Nephron progenitor cell (in vitro differentiated cells): ENCODE data around the gene UQCRFS1.

Source experiments
- DNase-seq: peaks from one replicate; pipeline ENCODE4 v3.0.0; 2021
- H3K27ac Mint-ChIP-seq: 2 replicates; pipeline ENCODE4 v1.8.0; 2021; ENCODE audit warnings: mild to moderate bottlenecking, moderate library complexity, mixed read lengths
- H3K27me3 Mint-ChIP-seq: 2 replicates; pipeline ENCODE4 v1.8.0; 2021; ENCODE audit warnings: mild to moderate bottlenecking, low read depth, mixed read lengths; ENCODE audit not compliant: poor library complexity
- H3K36me3 Mint-ChIP-seq: 2 replicates; pipeline ENCODE4 v1.8.0; 2021; ENCODE audit warnings: low read depth, mixed read lengths
- H3K4me1 Mint-ChIP-seq: 2 replicates; pipeline ENCODE4 v1.8.0; 2021; ENCODE audit warnings: mixed read lengths
- H3K4me3 Mint-ChIP-seq: 2 replicates; pipeline ENCODE4 v1.8.0; 2021; ENCODE audit warnings: mild to moderate bottlenecking, moderate library complexity, mixed read lengths
- H3K9me3 Mint-ChIP-seq: 2 replicates; pipeline ENCODE4 v1.8.0; 2021; ENCODE audit warnings: mild to moderate bottlenecking, moderate library complexity, mixed read lengths
- TF ChIP-seq, protein P1 (sequence below): fragments of 200-600 bp; sonication (generic); IDR thresholded peaks from 2 replicates; pipeline ENCODE4 v1.5.0; 2021; ENCODE audit warnings: antibody characterized with exemption

Gene UQCRFS1

DNA sequence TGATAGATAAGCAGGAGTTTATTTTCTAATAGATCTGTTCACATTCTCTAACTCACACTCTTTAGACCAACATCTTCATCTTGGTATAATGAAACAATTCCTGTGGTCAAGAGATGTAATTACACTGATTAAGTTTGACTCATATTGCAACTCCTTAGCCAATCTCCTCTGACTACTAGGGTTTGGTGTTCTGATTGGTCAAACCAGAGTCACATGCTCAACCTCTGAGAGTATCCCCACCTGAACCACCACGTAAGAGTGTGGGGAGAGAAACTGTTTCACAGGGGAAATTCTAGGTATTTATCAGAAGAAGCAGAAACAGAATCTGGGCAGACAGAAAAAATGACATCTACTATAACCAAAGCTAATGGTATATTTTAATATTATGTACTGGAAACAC lies 42.4 kb downstream of the UQCRFS1 start:
- Mint-ChIP-seq H3K9me3 (peaks cover 17% of the 10 kb centered on the region), H3K4me3 (no peak overlapping the region), H3K4me1 (no peaks in the 10 kb centered on the region), H3K27me3 (peaks cover 21% of the 10 kb centered on the region), H3K36me3 (no peaks in the 10 kb centered on the region), H3K27ac (no peak overlapping the region)
- TF ChIP-seq, protein P1, sequence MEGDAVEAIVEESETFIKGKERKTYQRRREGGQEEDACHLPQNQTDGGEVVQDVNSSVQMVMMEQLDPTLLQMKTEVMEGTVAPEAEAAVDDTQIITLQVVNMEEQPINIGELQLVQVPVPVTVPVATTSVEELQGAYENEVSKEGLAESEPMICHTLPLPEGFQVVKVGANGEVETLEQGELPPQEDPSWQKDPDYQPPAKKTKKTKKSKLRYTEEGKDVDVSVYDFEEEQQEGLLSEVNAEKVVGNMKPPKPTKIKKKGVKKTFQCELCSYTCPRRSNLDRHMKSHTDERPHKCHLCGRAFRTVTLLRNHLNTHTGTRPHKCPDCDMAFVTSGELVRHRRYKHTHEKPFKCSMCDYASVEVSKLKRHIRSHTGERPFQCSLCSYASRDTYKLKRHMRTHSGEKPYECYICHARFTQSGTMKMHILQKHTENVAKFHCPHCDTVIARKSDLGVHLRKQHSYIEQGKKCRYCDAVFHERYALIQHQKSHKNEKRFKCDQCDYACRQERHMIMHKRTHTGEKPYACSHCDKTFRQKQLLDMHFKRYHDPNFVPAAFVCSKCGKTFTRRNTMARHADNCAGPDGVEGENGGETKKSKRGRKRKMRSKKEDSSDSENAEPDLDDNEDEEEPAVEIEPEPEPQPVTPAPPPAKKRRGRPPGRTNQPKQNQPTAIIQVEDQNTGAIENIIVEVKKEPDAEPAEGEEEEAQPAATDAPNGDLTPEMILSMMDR, result no peak
- DNase-seq, result no peak

DNA sequence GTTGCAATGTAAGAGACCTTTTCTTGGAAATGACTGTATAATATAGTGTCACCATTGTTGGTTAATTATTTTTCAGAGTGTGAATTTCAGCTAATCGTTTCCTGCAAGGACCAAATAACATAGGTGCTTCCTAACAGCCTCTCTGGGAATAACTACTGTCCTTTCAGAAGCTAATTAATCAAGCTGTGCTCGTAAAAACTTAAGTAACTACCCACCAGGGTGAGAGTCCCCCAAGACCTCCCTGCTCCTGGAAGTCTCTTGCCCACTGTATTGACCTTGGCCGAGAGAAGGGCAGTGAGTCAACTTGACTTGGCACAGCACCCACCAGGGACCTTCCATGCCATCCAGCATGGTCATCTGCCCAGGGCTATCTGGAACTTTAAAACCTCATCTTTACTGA lies 50.3 kb downstream of the UQCRFS1 start:
- H3K4me3 Mint-ChIP-seq, result no peak overlapping the region
- no peaks in the 10 kb centered on the region for H3K36me3 Mint-ChIP-seq
- peaks cover 8% of the 10 kb centered on the region for H3K4me1 Mint-ChIP-seq
- TF ChIP-seq, protein P1, result no peak
- no peak for DNase-seq
- H3K9me3 Mint-ChIP-seq, result peaks cover 11% of the 10 kb centered on the region
- H3K27ac Mint-ChIP-seq, result no peak overlapping the region
- peaks cover 32% of the 10 kb centered on the region for H3K27me3 Mint-ChIP-seq

DNA sequence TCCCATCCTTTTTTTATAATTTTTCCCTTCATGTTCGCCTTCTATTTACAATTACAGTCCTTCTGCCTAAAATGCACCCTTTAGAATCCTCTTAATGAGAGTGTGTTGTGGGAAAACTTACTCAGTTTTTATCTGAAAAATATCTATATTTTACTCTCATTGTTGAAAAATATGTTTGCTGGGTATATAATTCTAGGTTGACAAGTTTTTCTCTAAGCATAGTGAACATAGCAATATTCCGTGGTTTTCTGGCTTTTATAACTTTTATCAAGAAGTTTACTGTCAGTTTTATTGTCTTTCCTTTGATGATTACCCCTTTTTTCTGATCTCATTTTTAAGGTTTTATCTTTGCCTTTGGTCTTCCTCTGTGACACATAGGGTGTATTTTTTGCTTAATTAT lies 57.3 kb downstream of the UQCRFS1 start:
- DNase-seq, result no peak
- H3K4me1 Mint-ChIP-seq, result no peaks in the 10 kb centered on the region
- peaks cover 32% of the 10 kb centered on the region for H3K27me3 Mint-ChIP-seq
- no peak overlapping the region for H3K27ac Mint-ChIP-seq
- H3K36me3 Mint-ChIP-seq, result no peaks in the 10 kb centered on the region
- H3K9me3 Mint-ChIP-seq, result peaks cover 40% of the 10 kb centered on the region
- TF ChIP-seq, protein P1, result no peak
- H3K4me3 Mint-ChIP-seq, result no peak overlapping the region
